ENCODE data around the gene PRDM7. TPM values are rescaled to one million over a fixed set of nuclear protein-coding genes. Genes with fewer than 3 reads are reported as not detected.

PRDM7 gene
- total RNA-seq, 4 donors from 2014 or later: 0.35 TPM; not detected in 3

DNA sequence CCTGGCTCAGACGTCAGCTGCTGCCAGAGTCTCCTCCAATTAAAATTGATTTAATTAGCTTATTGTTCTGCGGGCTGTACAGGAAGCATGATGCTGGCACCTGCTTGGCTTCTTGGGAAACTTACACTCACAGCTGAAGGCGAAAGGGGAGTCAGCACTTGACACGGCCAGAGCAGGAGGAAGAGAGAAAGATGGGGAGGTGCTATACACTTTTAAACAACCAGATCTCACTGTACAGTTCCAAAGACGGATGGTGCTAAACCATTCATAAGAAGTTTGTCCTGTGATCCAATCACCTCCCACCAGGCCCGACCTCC lies 1.4 kb upstream of the PRDM7 start:
- peaks cover 0 to 7% of the 10 kb centered on the region in 2 donors for H3K4me1 ChIP-seq
- TF ChIP-seq POLR2A (IDR thresholded peaks at IDR 0.05): no peak
- H3K9me3 ChIP-seq: no peaks in the 10 kb centered on the region
- no peak overlapping the region for H3K4me3 ChIP-seq
- H3K36me3 ChIP-seq: no peaks in the 10 kb centered on the region
- intact Hi-C loops (cut with DNase I; ENCODE audit: low total_unique reads): no loop called here
- DNase-seq: no peak
- no peak overlapping the region for H3K27ac ChIP-seq
- no peaks in the 10 kb centered on the region for H3K27me3 ChIP-seq

- H3K27me3 ChIP-seq: no peaks in the 10 kb centered on the region
- intact Hi-C loops (cut with DNase I; ENCODE audit: low total_unique reads): no loop called here
- peak overlapping the region; percentile 19 to 31 for H3K4me3 ChIP-seq
- no peaks in the 10 kb centered on the region for H3K36me3 ChIP-seq
- H3K27ac ChIP-seq: peak overlapping the region; percentile 57 to 73
- peaks cover 0 to 7% of the 10 kb centered on the region in 2 donors for H3K4me1 ChIP-seq
- no peaks in the 10 kb centered on the region for H3K9me3 ChIP-seq
- no peak for DNase-seq
- TF ChIP-seq POLR2A (IDR thresholded peaks at IDR 0.05): no peak
- TF ChIP-seq, protein P1, sequence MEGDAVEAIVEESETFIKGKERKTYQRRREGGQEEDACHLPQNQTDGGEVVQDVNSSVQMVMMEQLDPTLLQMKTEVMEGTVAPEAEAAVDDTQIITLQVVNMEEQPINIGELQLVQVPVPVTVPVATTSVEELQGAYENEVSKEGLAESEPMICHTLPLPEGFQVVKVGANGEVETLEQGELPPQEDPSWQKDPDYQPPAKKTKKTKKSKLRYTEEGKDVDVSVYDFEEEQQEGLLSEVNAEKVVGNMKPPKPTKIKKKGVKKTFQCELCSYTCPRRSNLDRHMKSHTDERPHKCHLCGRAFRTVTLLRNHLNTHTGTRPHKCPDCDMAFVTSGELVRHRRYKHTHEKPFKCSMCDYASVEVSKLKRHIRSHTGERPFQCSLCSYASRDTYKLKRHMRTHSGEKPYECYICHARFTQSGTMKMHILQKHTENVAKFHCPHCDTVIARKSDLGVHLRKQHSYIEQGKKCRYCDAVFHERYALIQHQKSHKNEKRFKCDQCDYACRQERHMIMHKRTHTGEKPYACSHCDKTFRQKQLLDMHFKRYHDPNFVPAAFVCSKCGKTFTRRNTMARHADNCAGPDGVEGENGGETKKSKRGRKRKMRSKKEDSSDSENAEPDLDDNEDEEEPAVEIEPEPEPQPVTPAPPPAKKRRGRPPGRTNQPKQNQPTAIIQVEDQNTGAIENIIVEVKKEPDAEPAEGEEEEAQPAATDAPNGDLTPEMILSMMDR (IDR thresholded peaks at IDR 0.05): no peak
These were observed 837 bp upstream of the PRDM7 start for GRCh38 chr16:90077757-90078578.

- Histone ChIP-seq H3K27me3 (no peaks in the 10 kb centered on the region), H3K27ac (no peak overlapping the region), H3K4me3 (no peak overlapping the region), H3K36me3 (no peaks in the 10 kb centered on the region), H3K9me3 (no peaks in the 10 kb centered on the region), H3K4me1 (no peaks in the 10 kb centered on the region)
- no peak for DNase-seq
- no peak for TF ChIP-seq POLR2A (IDR thresholded peaks at IDR 0.05)
- TF ChIP-seq, protein P1 (IDR thresholded peaks at IDR 0.05): no peak
- intact Hi-C loops (cut with DNase I; ENCODE audit: low total_unique reads): no loop called here
These were observed 4.6 kb downstream of the PRDM7 start for GRCh38 chr16:90072442-90073105.

DNA sequence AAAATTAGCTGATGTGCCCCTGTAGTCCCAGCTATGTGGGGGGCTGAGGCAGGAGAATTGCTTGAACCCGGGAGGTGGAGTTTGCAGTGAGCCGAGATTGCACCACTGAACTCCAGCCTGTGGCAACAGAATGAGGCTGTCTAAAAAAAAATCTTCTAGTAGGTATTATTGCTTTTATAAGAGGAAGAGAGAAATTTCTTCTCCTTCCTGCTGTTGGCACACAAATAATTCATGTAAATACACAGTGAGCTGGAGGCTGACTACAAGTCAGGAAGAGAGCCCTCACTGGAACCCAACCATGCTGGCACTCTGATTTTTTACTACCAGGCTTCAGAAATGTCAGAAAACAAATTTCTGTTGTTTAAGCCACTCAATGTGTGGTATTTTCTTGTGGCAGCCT lies 6.7 kb downstream of the PRDM7 start:
- intact Hi-C loops (cut with DNase I; ENCODE audit: low total_unique reads): no loop called here
- H3K36me3 ChIP-seq: no peaks in the 10 kb centered on the region
- TF ChIP-seq POLR2A (IDR thresholded peaks at IDR 0.05): no peak
- TF ChIP-seq, protein P1 (IDR thresholded peaks at IDR 0.05): no peak
- no peak overlapping the region for H3K27ac ChIP-seq
- H3K9me3 ChIP-seq: no peaks in the 10 kb centered on the region
- no peaks in the 10 kb centered on the region for H3K4me1 ChIP-seq
- DNase-seq: no peak
- no peak overlapping the region for H3K4me3 ChIP-seq
- no peaks in the 10 kb centered on the region for H3K27me3 ChIP-seq

GRCh38 chr16:90061437-90061836 lies 15.7 kb downstream of the PRDM7 start:
- H3K4me1 ChIP-seq: no peaks in the 10 kb centered on the region
- no peak overlapping the region for H3K4me3 ChIP-seq
- no peak for DNase-seq
- H3K36me3 ChIP-seq: no peaks in the 10 kb centered on the region
- no peak for TF ChIP-seq POLR2A (IDR thresholded peaks at IDR 0.05)
- TF ChIP-seq, protein P1 (IDR thresholded peaks at IDR 0.05): no peak
- intact Hi-C loops (cut with DNase I; ENCODE audit: low total_unique reads): no loop called here
- H3K9me3 ChIP-seq: no peaks in the 10 kb centered on the region
- H3K27ac ChIP-seq: no peak overlapping the region
- H3K27me3 ChIP-seq: no peaks in the 10 kb centered on the region
